Kidney epithelial cell (primary cell): ENCODE data around the gene NEU1. TPM values are rescaled to one million over a fixed set of nuclear protein-coding genes. Genes with fewer than 3 reads are reported as not detected.
"Not testable (repeated sequence)": the region's sequence is repeated elsewhere in the genome, so short reads cannot be mapped to it uniquely, and the experiment has no call there.

Source experiments
- DNase-seq: peaks from one replicate; pipeline ENCODE4 v3.0.0-alpha.2; 2010; ENCODE audit warnings: low read depth
- H3K27me3 ChIP-seq: 2 replicates; pipeline ENCODE4 v1.6.0; 2011; ENCODE audit warnings: low read length; ENCODE audit not compliant: control insufficient read depth, insufficient read depth
- H3K36me3 ChIP-seq: 2 replicates; pipeline ENCODE4 v1.5.1; 2011; ENCODE audit warnings: low read length; ENCODE audit not compliant: control insufficient read depth, insufficient read depth
- H3K4me3 ChIP-seq: 2 replicates; pipeline ENCODE4 v1.5.1; 2011; ENCODE audit warnings: low read depth, mild to moderate bottlenecking, control low read depth, low read length
- CTCF ChIP-seq: IDR thresholded peaks from 2 replicates; pipeline ENCODE4 v1.5.1; 2011; ENCODE audit warnings: mild to moderate bottlenecking, moderate library complexity, low read length, control low read depth, inconsistent platforms; ENCODE audit not compliant: insufficient read depth, poor library complexity, severe bottlenecking
- total RNA-seq: library from RNA; depleted of rRNA; stranded (reverse); fragments of >200 nt; gene quantifications from 2 replicates; pipeline ENCODE4 v1.2.3, GENCODE V29; 2015

NEU1 gene
- total RNA-seq, 1 donor from 2014 or later, result 152 TPM

- TF ChIP-seq CTCF, result no peak
- no peak for DNase-seq
Observed at GRCh38 chr6:31858707-31859106, 3.9 kb downstream of the NEU1 start.

GRCh38 chr6:31857774-31858173 lies 4.8 kb downstream of the NEU1 start:
- not testable (repeated sequence) for DNase-seq, H3K36me3 ChIP-seq, H3K4me3 ChIP-seq, H3K27me3 ChIP-seq

More at GRCh38 chr6:31858707-31859106, 3.9 kb downstream of the NEU1 start:
- Histone ChIP-seq H3K36me3 (peaks cover 1% of the 10 kb centered on the region), H3K27me3 (no peaks in the 10 kb centered on the region), H3K4me3 (no peak overlapping the region)

- not testable (repeated sequence) for H3K4me3 ChIP-seq, H3K36me3 ChIP-seq, H3K27me3 ChIP-seq, DNase-seq
Observed at GRCh38 chr6:31851980-31852718, 10.5 kb downstream of the NEU1 start.

- DNase-seq, result peak; percentile 92
- TF ChIP-seq CTCF, result no peak
- no peaks in the 10 kb centered on the region for H3K27me3 ChIP-seq
- no peaks in the 10 kb centered on the region for H3K36me3 ChIP-seq
- H3K4me3 ChIP-seq, result no peak overlapping the region
Observed at GRCh38 chr6:31851485-31851832, 11.2 kb downstream of the NEU1 start.

- H3K4me3 ChIP-seq, result no peak overlapping the region
- no peak for TF ChIP-seq CTCF
- no peaks in the 10 kb centered on the region for H3K36me3 ChIP-seq
- no peaks in the 10 kb centered on the region for H3K27me3 ChIP-seq
- DNase-seq, result no peak
Observed at GRCh38 chr6:31850765-31851484, 11.7 kb downstream of the NEU1 start.

- no peak overlapping the region for H3K4me3 ChIP-seq
- no peaks in the 10 kb centered on the region for H3K27me3 ChIP-seq
- DNase-seq, result no peak
- no peaks in the 10 kb centered on the region for H3K36me3 ChIP-seq
- no peak for TF ChIP-seq CTCF
Observed at GRCh38 chr6:31847276-31847978, 15.2 kb downstream of the NEU1 start.
